GM18526 (cell line): Measurements from ENCODE around the gene DNAJB2.

Experiments used
- POLR2A ChIP-seq: IDR thresholded peaks from 3 replicates; pipeline ENCODE4 v1.6.1; 2011; ENCODE audit not compliant: insufficient read length; ENCODE audit errors: extremely low read depth

The DNAJB2 gene

DNA sequence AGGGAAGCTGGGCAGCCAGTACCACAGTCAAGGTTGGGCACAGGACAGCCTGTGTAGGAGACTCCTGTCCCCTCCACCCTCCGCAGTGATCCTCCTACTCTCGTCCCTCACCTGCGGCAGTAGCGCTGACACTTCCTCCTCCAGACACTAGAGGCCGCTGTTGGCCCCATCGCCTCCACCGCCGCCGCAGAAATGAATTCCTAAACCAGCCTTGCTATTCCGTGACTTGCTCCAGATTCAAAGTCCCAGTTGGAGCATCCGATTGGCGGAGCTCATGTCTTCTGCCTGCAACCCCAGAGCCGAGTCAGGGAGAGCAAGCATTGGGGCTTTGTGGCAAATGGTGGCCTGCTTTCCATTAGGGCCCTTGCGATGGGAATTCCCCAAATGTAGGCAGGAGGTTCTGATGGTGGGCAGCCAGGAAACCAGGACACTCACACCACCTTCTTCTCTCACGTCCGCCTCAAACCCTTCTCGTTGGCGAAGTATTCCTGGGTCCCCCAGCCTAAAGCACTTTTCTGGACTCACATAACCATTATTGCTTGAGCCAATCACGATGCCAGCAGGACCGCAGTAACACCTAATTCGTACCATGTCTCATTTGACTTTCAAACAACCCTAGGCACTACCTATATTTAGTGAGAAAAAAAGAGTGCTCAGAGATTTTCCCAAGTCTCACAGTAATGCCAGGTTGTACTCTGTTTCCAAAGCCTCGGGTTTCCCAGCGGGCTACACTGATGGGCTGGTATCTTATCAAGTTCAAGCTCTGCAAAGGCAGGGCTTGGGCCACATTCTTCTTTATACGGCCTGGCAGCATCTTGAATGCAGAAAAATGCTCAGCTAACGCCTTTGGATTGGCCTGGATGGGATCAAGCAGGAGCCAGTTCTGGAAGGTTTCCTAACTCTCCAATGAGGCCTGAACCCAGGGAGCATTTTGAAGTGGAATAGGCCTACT is 1.2 kb upstream of the DNAJB2 start:
- TF ChIP-seq POLR2A, result peak; percentile 28

DNA sequence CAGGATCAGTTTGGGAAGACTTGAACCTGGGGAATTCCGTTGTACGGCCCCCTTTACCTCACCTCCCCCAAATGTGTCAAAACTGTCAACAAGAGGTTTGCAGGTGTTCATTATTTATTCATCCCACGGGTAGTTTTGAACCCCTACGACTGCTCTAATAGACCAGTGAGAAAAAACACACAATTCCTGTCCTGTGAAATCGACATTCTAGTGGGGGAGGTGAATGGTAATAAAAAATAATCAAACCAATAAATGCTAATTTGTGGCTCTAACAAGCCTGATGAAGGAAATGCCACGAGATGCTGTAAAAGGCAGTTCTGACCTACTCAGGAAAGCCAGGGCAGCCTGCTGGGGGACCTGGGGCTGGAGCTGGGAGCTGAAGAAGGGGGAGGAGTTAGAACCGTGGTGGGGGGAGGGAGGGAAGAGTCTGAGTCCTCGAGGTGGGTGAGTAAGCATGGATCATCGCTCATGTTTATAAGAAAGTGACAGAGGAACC is 463 bp upstream of the DNAJB2 start:
- no peak for TF ChIP-seq POLR2A

DNA sequence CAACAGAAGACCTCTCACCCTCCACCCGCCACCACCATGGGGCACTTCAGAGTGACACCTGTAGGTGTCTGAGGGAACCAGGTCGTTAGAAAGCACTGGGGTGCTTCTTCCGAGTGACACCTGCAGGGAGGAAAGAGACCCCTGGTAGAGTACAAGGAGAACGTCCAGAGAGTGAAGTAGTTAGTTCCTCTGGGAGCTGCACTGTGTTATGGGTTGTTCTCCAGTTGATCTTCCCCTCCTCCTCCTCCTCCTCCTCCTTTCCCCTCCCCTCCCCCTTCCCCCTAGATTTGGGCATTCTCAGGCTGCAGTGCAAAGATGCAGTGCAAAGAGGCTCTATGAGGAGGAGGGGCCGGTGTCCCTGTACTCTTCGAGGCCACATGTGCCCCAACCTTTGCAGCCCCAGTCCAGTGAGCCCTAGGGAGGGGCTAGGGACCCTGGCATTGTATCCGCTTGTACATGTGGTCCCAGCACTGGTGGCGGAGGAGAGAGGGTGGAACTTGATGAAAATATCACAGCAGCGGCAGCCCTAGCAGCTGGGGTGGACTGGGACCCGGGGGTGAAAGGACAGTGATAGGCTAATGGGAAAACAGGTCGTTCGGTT is 850 bp downstream of the DNAJB2 start:
- no peak for TF ChIP-seq POLR2A

DNA sequence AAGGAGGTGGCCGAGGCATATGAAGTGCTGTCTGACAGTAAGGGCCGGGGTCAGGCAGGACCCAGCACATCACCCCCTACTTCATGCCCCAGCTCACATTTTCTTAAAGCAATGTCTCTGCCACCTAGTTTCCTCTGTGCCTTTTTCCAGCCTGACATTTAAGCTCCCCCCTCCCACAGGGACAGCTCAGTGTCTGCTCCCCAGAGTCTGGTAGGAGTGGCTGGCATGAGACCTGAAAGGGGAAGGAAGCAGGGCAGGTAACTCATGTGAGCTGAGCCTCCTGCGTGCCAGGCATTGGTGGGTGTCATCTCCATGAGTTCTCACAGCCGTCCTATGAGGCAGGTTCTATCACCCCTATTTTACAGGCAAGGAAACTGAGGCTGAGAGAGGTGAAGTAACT is 1.5 kb downstream of the DNAJB2 start:
- TF ChIP-seq POLR2A, result no peak

DNA sequence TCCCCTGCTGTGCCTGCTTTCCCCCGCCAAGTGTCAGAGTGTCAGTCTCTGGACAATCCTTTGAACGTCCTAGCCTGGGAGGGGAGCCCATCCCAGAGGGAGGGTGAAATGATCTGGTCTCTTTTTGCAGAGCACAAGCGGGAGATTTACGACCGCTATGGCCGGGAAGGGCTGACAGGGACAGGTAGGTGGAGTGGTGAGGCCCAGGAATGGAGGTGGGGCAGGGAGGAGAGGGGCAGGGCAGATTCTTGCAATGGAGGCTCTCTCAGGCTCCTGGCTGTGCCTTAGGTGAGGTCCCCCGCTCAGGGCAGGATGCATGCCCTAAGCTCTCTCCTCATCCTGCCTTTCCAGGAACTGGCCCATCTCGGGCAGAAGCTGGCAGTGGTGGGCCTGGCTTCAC is 2.4 kb downstream of the DNAJB2 start:
- no peak for TF ChIP-seq POLR2A

DNA sequence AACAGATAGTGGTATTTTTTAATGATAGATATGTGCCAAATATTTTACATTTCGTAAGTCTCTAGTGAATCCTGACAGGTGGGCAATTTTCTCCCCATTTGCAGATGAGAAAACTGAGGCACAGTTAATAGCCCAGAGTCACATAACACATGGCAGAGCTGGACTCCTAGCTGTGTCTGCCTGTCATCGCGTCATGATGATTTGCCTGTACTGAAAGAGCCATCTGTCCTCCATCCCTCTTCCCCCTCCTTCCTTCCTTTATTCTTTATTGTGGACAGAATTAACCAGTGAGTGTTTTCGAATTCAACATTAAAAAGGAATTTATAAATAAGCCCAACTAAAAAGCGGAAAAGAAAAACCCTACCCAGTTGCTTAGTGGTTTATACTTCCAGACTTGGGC is 3.2 kb downstream of the DNAJB2 start:
- no peak for TF ChIP-seq POLR2A

DNA sequence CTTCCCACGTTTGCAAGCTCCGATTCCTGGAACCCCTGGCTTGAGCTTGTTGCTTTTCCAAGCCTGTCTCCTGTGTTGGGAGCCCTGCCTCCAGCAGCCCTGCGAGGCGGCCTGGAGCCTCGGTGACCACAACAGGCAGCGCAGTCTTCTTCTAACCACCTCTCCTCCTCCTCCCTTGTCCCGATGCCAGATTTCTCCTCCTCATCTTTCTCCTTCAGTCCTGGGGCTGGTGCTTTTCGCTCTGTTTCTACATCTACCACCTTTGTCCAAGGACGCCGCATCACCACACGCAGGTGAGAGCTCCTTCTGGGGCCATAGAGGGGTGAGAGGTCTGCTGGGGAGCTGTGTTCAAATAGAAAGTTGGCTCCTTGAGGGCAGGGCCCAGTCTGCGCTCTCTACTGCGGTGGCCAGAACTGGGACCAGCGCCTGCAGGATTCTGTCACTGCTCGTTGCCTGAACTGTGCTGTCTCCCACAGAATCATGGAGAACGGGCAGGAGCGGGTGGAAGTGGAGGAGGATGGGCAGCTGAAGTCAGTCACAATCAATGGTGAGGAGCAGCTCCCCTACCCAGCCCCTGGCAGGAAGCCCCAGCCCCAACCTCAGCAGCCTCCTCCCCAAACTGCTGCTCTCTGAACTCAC is 3.9 kb downstream of the DNAJB2 start:
- no peak for TF ChIP-seq POLR2A

DNA sequence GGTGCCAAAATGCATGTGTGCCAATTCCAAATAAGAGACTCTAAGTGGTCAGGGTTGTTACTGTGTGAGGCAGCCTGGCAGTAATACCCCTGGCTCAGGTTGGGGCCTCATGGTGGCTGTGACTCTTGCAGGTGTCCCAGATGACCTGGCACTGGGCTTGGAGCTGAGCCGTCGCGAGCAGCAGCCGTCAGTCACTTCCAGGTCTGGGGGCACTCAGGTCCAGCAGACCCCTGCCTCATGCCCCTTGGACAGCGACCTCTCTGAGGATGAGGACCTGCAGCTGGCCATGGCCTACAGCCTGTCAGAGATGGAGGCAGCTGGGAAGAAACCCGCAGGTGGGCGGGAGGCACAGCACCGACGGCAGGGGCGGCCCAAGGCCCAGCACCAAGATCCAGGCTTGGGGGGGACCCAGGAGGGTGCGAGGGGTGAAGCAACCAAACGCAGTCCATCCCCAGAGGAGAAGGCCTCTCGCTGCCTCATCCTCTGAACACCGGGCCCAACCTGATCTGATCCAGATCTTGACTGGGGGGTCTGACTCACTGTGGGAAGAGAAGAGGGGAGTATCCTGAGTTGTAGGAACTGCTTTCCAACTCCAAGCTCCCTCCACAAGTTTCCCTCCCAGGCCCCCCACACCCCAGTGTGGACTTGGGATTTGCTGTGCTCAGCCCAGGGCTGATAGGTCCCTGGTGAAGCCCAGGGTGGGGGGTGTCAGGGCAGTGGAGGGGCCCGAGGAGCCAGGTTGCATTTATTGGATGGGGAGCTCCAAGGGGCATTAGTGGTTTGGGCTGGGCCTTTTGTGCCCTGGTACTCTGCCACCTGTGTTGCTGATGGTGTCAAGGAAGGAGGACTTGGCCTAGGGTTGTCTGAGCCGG is 5.6 kb downstream of the DNAJB2 start:
- no peak for TF ChIP-seq POLR2A

DNA sequence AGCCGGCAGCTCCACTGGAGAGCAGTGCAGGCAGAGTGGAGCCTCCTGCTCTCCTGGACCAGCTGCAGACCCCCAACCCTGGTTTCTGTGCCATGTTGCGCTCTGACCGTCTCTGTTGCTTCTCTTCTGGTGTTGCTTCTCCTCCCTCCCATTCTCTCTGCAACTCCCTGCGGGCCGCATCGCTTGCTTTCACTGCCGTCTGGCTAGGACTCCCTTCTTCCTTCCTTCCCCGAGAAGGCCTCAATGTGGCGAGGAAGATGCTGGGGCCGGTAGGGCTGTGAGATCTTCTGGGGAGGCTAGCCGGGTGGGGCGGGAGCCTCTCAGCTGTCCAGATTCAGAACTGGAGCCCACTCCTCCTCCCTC is 6.2 kb downstream of the DNAJB2 start:
- no peak for TF ChIP-seq POLR2A

DNA sequence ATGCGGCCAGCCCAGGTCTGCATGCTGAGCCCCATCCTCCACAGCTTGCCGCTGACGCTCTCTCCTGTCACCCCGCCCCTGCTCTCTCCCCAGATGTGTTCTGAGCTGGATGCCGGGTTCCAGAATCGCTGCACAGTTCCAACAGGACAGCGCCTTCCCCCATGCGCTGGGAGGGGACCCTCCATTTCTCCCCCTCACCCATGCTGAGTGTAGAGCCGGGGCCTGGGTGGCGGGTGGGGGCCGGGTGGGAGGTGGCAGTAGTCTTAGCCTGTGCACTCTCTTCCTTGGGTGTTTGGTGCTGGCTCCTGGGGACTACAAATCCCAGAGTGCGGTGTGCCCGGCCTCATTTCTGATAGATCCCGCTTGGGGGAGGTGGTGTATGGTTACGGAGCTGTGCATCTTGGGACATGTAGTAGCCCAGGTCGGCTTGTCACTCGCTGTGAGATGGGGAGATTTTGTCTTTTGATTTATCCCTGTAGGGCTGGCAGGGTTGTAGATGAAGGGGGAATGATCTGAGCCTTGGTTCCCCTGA is 6.8 kb downstream of the DNAJB2 start:
- TF ChIP-seq POLR2A, result no peak

DNA sequence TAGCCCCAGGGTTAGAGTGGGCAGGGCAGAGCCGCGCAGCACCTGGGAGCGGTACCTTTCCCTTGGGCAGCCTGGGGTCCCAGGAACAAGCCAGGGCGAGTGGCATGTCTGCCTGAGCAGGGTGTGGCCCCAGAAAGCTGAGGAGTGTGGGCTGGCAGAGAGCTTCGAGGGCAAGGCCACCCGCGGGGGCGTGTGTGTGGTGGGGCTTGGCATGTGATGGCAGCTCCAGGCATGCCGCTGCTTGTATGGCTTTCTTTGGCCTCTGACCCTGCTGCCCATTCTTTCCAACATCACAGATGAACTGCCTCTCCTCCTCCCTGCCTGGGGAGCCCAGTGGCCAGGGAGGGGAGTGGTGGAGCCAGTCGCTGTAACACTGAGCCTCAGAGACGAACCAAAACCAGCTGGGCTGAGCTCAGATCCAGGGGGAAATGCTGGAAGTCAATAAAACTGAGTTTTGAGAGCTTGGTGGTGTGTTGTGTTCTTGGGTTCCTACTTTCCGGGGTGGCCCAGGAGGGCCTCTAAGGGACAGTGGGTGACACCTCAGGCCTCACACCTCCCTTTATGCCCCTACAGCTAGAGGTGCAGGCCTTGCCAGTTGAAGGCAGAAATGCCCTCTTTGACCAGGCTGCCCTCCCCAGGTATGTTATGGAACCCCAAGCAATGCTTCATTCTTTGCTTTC is 7.4 kb downstream of the DNAJB2 start:
- no peak for TF ChIP-seq POLR2A

DNA sequence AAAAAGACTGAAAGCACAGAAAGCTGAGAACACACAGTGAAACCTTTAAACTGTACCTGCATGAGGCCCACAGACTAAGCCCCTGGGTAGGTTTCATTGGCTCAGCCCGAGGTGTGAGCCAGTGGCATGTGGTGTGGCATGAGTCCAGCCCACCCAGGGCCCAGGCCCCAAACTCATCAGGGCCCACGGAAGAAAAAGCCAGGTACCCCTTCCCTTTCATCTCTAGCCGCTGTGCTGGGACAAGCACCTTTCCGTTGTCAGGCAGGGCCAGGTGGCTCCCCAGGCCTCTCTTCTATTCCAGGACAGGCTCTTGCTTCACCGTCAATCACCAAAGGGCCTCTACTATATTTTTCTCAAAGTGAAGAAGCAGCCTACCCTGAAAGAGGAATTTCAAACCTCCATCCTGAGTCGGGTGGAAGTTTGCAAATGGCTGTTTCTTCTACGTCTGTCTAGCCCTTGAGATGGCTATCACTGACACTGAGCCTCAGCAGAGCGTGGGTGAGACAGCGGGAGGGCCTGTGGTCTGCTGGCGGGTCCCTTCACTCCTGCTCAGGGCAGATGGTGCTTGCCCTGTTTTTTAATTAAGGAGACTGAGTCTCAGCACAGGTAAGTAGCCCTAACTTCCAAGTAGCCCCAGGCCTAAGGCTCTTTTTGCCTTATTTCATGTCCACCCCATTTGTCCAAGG is 8.6 kb downstream of the DNAJB2 start:
- no peak for TF ChIP-seq POLR2A

DNA sequence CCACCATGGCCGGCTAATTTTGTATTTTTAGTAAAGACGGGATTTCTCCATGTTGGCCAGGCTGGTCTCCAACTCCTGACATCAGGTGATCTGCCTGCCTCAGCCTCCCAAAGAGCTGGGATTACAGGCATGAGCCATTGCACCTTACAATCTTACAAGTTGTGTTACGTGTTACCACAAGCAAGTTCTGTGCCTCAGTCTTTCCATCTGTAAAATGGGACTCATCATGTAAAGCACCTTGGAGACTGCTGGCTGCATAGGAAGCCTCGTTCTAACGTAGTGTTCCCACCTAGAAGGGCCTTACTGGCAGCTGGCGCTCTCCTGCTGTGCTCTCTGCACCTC is 10.0 kb downstream of the DNAJB2 start:
- TF ChIP-seq POLR2A, result no peak
